Epithelial cell of proximal tubule (primary cell): Measurements from ENCODE around the gene AKAP4. TPM values are rescaled to one million over a fixed set of nuclear protein-coding genes. Genes with fewer than 3 reads are reported as not detected.

Source experiments
- DNase-seq: peaks from one replicate; pipeline ENCODE4 v3.0.0-alpha.2; 2011; ENCODE audit warnings: low read depth
- H3K4me3 ChIP-seq: 2 replicates; pipeline ENCODE4 v1.5.1; 2011; ENCODE audit warnings: low read depth, mild to moderate bottlenecking, low read length
- total RNA-seq: library from RNA; depleted of rRNA; stranded (reverse); fragments of >200 nt; gene quantifications from 2 replicates; pipeline ENCODE4 v1.2.3, GENCODE V29; 2015
- TF ChIP-seq, protein P1 (sequence below): conservative IDR thresholded peaks from 2 replicates; pipeline ENCODE4 v1.5.1; 2012; ENCODE audit warnings: low read depth, mild to moderate bottlenecking, low read length

AKAP4 gene
- total RNA-seq, result not detected in 2 replicates

DNA sequence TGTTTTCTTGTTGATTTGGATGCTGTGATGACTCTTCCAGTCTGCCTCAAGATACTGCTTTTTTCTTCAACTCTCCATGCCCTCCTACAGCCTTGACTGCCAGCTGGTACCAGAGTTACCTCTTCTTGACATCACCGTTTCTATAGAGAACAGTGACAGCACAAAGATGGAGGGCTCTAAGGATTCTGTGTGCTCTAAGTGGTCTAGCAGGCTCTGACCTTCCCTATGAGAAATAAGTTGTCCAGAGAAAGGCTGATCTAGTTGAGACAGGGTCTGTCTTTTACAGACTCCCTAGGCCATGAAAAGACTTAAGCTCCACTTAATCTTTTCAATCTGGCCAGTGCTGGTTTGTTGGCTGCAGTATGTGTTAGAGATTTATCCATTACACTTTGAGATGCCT, at the start of gene AKAP4:
TSS of gene AKAP4 (minus strand) at position 101 of the 400 bp plus-strand sequence. CDS start 118 bp downstream, outside the sequence.
- no peak within 1 kb of the TSS for H3K4me3 ChIP-seq
- TF ChIP-seq, protein P1, sequence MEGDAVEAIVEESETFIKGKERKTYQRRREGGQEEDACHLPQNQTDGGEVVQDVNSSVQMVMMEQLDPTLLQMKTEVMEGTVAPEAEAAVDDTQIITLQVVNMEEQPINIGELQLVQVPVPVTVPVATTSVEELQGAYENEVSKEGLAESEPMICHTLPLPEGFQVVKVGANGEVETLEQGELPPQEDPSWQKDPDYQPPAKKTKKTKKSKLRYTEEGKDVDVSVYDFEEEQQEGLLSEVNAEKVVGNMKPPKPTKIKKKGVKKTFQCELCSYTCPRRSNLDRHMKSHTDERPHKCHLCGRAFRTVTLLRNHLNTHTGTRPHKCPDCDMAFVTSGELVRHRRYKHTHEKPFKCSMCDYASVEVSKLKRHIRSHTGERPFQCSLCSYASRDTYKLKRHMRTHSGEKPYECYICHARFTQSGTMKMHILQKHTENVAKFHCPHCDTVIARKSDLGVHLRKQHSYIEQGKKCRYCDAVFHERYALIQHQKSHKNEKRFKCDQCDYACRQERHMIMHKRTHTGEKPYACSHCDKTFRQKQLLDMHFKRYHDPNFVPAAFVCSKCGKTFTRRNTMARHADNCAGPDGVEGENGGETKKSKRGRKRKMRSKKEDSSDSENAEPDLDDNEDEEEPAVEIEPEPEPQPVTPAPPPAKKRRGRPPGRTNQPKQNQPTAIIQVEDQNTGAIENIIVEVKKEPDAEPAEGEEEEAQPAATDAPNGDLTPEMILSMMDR, result no peak
- DNase-seq, result no peak

- TF ChIP-seq, protein P1, result peak; percentile 39
- H3K4me3 ChIP-seq, result no peak overlapping the region
- no peak for DNase-seq
These were observed 10.7 kb upstream of the AKAP4 start for GRCh38 chrX:50211510-50211909.

GRCh38 chrX:50206753-50207152, 5.9 kb upstream of the AKAP4 start:
- DNase-seq, result no peak
- H3K4me3 ChIP-seq, result no peak overlapping the region
- TF ChIP-seq, protein P1, result no peak

DNA sequence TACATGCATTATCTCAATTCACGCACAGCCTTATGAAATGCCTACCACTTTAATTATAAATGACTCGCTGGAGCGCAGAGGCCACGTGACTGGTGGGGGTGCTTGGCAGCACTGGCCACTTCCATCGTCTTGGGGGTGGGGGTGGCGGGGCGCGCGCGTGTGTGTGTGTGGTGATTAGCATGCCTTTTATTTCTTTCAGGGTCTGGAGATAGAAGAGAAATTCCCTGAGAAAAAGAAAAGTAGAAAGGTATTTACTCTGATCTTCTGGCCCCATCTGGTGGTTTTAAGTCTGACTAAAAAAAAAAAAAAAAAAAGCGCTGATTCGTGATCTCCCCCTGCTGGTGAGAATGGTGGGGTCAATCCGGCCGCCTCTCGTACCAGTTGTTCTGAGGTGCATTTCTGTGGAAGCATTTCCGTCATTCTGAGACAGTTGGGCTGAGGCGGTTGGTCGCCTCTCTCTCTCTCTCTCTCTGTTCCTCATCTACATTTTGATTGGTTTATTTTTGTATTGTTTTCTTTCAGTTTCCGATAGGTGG, 3.6 kb upstream of the AKAP4 start, which contains the start of gene CCNB3:
TSS of gene CCNB3 (plus strand) at position 402 of the 536 bp plus-strand sequence. CDS start 80,399 bp downstream, outside the sequence.
- no peak for DNase-seq
- TF ChIP-seq, protein P1, result peak; percentile 70
- peak within 1 kb of the TSS; percentile 26 for H3K4me3 ChIP-seq

GRCh38 chrX:50202539-50202938, 1.7 kb upstream of the AKAP4 start:
- no peak for DNase-seq
- H3K4me3 ChIP-seq, result no peak overlapping the region
- TF ChIP-seq, protein P1, result no peak

DNA sequence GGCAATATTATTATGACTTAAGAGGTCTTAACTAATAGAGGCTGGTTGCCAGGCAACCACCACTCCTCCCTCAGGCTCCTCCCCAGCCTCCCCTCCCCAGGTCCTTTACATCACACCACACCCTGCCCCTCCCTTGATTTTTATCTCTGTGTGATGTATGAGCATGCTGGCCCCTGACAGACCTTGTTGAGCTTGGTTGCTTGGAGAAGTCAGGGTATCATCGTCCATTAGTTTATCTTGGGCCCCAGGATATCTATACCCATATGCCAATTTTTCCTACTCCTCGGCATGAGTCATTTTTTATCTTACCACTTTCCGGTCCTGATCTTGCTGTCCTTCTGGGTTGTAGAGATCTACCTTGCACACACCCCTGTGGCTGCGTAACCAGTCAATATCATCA, 2.5 kb downstream of the AKAP4 start:
- TF ChIP-seq, protein P1, result no peak
- no peak overlapping the region for H3K4me3 ChIP-seq
- DNase-seq, result no peak
